HFFc6 (cell line): ENCODE data around the gene ADGRF5. TPM values are rescaled to one million over a fixed set of nuclear protein-coding genes. Genes with fewer than 3 reads are reported as not detected.
"Not testable (repeated sequence)": the region's sequence is repeated elsewhere in the genome, so short reads cannot be mapped to it uniquely, and the experiment has no call there.

ENCODE experiments used
- DNase-seq: peaks from one replicate; pipeline ENCODE4 v3.0.0-alpha.2; 2018
- H3K27ac Mint-ChIP-seq: 2 replicates; pipeline ENCODE4 v1.8.0; 2020; ENCODE audit warnings: mild to moderate bottlenecking, mixed read lengths
- H3K27me3 Mint-ChIP-seq: 2 replicates; pipeline ENCODE4 v1.8.0; 2021; ENCODE audit warnings: mild to moderate bottlenecking, moderate library complexity, mixed read lengths; ENCODE audit not compliant: insufficient read depth
- H3K36me3 Mint-ChIP-seq: 2 replicates; pipeline ENCODE4 v1.8.0; 2021; ENCODE audit warnings: low read depth, mixed read lengths
- H3K4me1 Mint-ChIP-seq: 2 replicates; pipeline ENCODE4 v1.8.0; 2020; ENCODE audit warnings: low read depth, mixed read lengths
- H3K4me3 Mint-ChIP-seq: 2 replicates; pipeline ENCODE4 v1.8.0; 2020; ENCODE audit warnings: mild to moderate bottlenecking, moderate library complexity, mixed read lengths
- H3K9me3 Mint-ChIP-seq: 2 replicates; pipeline ENCODE4 v1.8.0; 2020; ENCODE audit warnings: mild to moderate bottlenecking, mixed read lengths
- CTCF ChIP-seq: fragments of 200-600 bp; sonication (generic); IDR thresholded peaks from 2 replicates; pipeline ENCODE4 v1.5.0; 2021; ENCODE audit warnings: antibody characterized with exemption, mild to moderate bottlenecking
- total RNA-seq, 6 experiments: library from RNA; stranded (reverse); fragmentation: NEBNext Ultra II Directional; extraction: Animal tissue kit (Norgen Biotek cat#: 25700); gene quantifications; 2 replicates in 1 of 6; 3 replicates in 5 of 6; pipeline ENCODE4 v1.2.3, GENCODE V29; 2021

The ADGRF5 gene
- total RNA-seq, 6 experiments from 2014 or later, result 0.06 to 0.26 (median 0.20) TPM; not detected in 2

GRCh38 chr6:46863791-46864190 is 57.9 kb downstream of the ADGRF5 start:
- TF ChIP-seq CTCF, result no peak
- no peak overlapping the region for H3K27ac Mint-ChIP-seq
- H3K4me1 Mint-ChIP-seq, result no peaks in the 10 kb centered on the region
- no peak overlapping the region for H3K4me3 Mint-ChIP-seq
- no peaks in the 10 kb centered on the region for H3K36me3 Mint-ChIP-seq
- H3K27me3 Mint-ChIP-seq, result peaks cover 8% of the 10 kb centered on the region; the same call in 1 of the 2 replicates
- no peaks in the 10 kb centered on the region for H3K9me3 Mint-ChIP-seq
- no peak for DNase-seq

GRCh38 chr6:46862381-46862780 is 59.4 kb downstream of the ADGRF5 start:
- no peak for TF ChIP-seq CTCF
- Mint-ChIP-seq H3K27ac (no peak overlapping the region), H3K9me3 (no peaks in the 10 kb centered on the region), H3K36me3 (no peaks in the 10 kb centered on the region), H3K4me1 (no peaks in the 10 kb centered on the region), H3K27me3 (peaks cover 11% of the 10 kb centered on the region; the same call in 1 of the 2 replicates), H3K4me3 (no peak overlapping the region)
- no peak for DNase-seq

GRCh38 chr6:46855966-46856365 is 65.8 kb downstream of the ADGRF5 start:
- not testable (repeated sequence) for H3K27ac Mint-ChIP-seq, H3K9me3 Mint-ChIP-seq, H3K4me3 Mint-ChIP-seq, H3K36me3 Mint-ChIP-seq, H3K4me1 Mint-ChIP-seq
- H3K27me3 Mint-ChIP-seq, result peaks cover 11% of the 10 kb centered on the region; the same call in 1 of the 2 replicates
- DNase-seq, result peak; percentile 17
- peak; percentile 81 for TF ChIP-seq CTCF

- not testable (repeated sequence) for H3K4me3 Mint-ChIP-seq, H3K9me3 Mint-ChIP-seq, DNase-seq, H3K36me3 Mint-ChIP-seq, H3K27ac Mint-ChIP-seq, H3K27me3 Mint-ChIP-seq
- peaks cover 18% of the 10 kb centered on the region for H3K4me1 Mint-ChIP-seq
Observed at GRCh38 chr6:46851576-46851975, 70.2 kb downstream of the ADGRF5 start.

GRCh38 chr6:46850792-46851191 is 70.9 kb downstream of the ADGRF5 start:
- H3K4me3 Mint-ChIP-seq, result no peak overlapping the region
- H3K4me1 Mint-ChIP-seq, result peaks cover 18% of the 10 kb centered on the region
- no peaks in the 10 kb centered on the region for H3K9me3 Mint-ChIP-seq
- no peak overlapping the region for H3K27ac Mint-ChIP-seq
- H3K36me3 Mint-ChIP-seq, result no peaks in the 10 kb centered on the region
- peaks cover 5% of the 10 kb centered on the region; the same call in 1 of the 2 replicates for H3K27me3 Mint-ChIP-seq
- no peak for TF ChIP-seq CTCF
- DNase-seq, result no peak

- Mint-ChIP-seq H3K27me3 (peaks cover 5% of the 10 kb centered on the region; the same call in 1 of the 2 replicates), H3K9me3 (no peaks in the 10 kb centered on the region), H3K4me3 (0 out of 2 replicates have a peak overlapping the region, but pooled peaks have one; percentile 59), H3K4me1 (peaks cover 18% of the 10 kb centered on the region), H3K27ac (no peak overlapping the region), H3K36me3 (no peaks in the 10 kb centered on the region)
- 0 out of 2 replicates have a peak, but pooled peaks have one; percentile 3 for TF ChIP-seq CTCF
- DNase-seq, result no peak
Observed at GRCh38 chr6:46849361-46849690, 72.4 kb downstream of the ADGRF5 start.
